ENCODE results near the gene TMEM184B.

Gene TMEM184B

DNA sequence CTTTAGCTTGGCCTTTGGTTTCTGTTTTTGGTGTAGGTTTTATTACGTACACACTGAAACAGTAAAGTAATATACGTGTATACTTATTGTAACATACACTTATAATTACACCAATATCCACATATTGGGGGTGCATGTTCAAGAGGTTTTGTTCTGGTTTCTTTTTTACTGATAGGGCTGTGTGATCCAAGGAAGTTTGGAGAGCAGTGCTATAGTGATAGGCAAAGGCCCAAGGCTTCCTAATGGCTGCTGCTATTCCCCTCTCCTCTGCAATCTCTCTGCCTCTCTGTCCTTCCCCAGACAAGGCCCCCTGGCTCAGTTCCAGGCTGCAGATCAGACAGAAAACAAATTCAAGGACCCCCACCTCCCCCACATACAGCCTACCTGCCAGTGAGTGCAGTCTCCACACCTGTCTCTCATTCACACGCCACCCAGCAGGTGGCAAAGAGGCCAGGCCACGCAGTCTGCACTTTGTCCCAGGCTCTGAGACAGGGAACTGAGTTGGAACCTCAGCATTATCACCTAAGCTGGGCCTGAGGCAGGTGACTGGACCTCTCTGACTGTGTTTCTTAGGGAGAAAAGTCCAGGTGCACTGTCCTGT, 15.1 kb downstream of the TMEM184B start:
- Histone ChIP-seq H3K27me3 (ENCODE audit: control insufficient read depth, low read length) (no peaks in the 10 kb centered on the region), H3K9me3 (ENCODE audit: control insufficient read depth, insufficient read depth, low read length) (no peaks in the 10 kb centered on the region), H3K4me3 (ENCODE audit: low read length) (no peak overlapping the region), H3K4me1 (ENCODE audit: control insufficient read depth, low read length) (peaks cover 25% of the 10 kb centered on the region), H3K27ac (ENCODE audit: low read depth, low read length) (no peak overlapping the region), H3K4me2 (ENCODE audit: low read length) (no peak overlapping the region), H3K79me2 (ENCODE audit: control insufficient read depth, low read length) (no peaks in the 10 kb centered on the region), H3F3A (ENCODE audit: control insufficient read depth, insufficient read depth) (peaks cover 12% of the 10 kb centered on the region), H3K36me3 (ENCODE audit: control insufficient read depth, low read length) (no peaks in the 10 kb centered on the region), H4K20me1 (ENCODE audit: control insufficient read depth, insufficient read depth, low read depth, low read length) (peaks cover 2% of the 10 kb centered on the region; the same call in 1 of the 2 replicates), H3K9me2 (replicated peaks; ENCODE audit: control insufficient read depth, low read length) (no peaks in the 10 kb centered on the region)
- TF ChIP-seq EZH2phosphoT487 (IDR thresholded peaks at IDR 0.05; ENCODE audit: borderline replicate concordance, low read length), result no peak
- TF ChIP-seq, protein P1, sequence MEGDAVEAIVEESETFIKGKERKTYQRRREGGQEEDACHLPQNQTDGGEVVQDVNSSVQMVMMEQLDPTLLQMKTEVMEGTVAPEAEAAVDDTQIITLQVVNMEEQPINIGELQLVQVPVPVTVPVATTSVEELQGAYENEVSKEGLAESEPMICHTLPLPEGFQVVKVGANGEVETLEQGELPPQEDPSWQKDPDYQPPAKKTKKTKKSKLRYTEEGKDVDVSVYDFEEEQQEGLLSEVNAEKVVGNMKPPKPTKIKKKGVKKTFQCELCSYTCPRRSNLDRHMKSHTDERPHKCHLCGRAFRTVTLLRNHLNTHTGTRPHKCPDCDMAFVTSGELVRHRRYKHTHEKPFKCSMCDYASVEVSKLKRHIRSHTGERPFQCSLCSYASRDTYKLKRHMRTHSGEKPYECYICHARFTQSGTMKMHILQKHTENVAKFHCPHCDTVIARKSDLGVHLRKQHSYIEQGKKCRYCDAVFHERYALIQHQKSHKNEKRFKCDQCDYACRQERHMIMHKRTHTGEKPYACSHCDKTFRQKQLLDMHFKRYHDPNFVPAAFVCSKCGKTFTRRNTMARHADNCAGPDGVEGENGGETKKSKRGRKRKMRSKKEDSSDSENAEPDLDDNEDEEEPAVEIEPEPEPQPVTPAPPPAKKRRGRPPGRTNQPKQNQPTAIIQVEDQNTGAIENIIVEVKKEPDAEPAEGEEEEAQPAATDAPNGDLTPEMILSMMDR (IDR thresholded peaks at IDR 0.05; ENCODE audit: low read depth, low read length, poor library complexity, severe bottlenecking), result no peak

DNA sequence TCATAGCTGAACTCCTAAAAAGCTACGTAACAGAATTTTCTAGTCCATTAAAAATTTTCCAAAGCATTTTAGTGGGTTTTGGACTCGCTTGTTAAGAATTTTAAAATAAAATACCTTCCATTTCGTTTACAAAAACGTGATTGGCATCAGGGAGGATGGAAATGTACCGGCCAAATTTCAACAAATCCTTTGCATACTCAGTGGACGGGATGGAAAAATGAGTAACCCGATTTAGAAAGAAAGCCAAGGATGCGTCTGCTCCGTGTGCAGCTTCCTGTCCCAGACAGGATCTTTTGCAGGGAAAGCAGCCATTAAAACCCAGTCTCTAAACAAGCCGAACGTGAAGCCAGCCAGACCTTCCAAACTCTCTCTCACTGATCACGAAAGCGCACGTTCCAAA, 15.6 kb downstream of the TMEM184B start:
- Histone ChIP-seq H3K27ac (ENCODE audit: low read depth, low read length) (no peak overlapping the region), H3K27me3 (ENCODE audit: control insufficient read depth, low read length) (no peaks in the 10 kb centered on the region), H3K9me3 (ENCODE audit: control insufficient read depth, insufficient read depth, low read length) (no peaks in the 10 kb centered on the region), H3K4me3 (ENCODE audit: low read length) (no peak overlapping the region), H3K4me1 (ENCODE audit: control insufficient read depth, low read length) (peaks cover 25% of the 10 kb centered on the region), H3K36me3 (ENCODE audit: control insufficient read depth, low read length) (no peaks in the 10 kb centered on the region), H3K4me2 (ENCODE audit: low read length) (no peak overlapping the region), H3K9me2 (replicated peaks; ENCODE audit: control insufficient read depth, low read length) (no peaks in the 10 kb centered on the region), H3K79me2 (ENCODE audit: control insufficient read depth, low read length) (no peaks in the 10 kb centered on the region), H4K20me1 (ENCODE audit: control insufficient read depth, insufficient read depth, low read depth, low read length) (peaks cover 2% of the 10 kb centered on the region; the same call in 1 of the 2 replicates), H3F3A (ENCODE audit: control insufficient read depth, insufficient read depth) (peaks cover 12% of the 10 kb centered on the region)
- TF ChIP-seq, protein P1 (IDR thresholded peaks at IDR 0.05; ENCODE audit: low read depth, low read length, poor library complexity, severe bottlenecking), result no peak
- no peak for TF ChIP-seq EZH2phosphoT487 (IDR thresholded peaks at IDR 0.05; ENCODE audit: borderline replicate concordance, low read length)

DNA sequence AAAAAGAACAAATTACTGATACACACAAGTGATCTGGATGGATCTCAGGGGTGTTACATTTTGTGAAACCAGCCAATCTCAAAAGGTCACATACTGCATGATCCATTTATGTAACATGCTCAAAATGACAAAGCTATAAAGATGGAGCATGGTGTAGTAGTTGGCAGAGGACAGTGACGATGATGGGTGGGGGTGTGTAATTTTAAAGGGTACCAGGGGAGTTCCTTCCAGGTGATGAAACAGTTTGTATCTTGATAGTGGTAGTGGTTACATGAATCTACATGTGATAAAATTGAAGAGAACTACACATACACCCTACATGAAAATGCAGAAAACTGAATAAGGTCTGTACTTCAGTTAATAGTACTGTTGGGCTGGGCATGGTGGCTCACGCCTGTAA, 17.1 kb downstream of the TMEM184B start:
- Histone ChIP-seq H3K4me3 (ENCODE audit: low read length) (no peak overlapping the region), H3K4me1 (ENCODE audit: control insufficient read depth, low read length) (peaks cover 22% of the 10 kb centered on the region), H3F3A (ENCODE audit: control insufficient read depth, insufficient read depth) (peaks cover 8% of the 10 kb centered on the region; the same call in 1 of the 2 replicates), H3K79me2 (ENCODE audit: control insufficient read depth, low read length) (no peaks in the 10 kb centered on the region), H3K27me3 (ENCODE audit: control insufficient read depth, low read length) (no peaks in the 10 kb centered on the region), H3K9me2 (replicated peaks; ENCODE audit: control insufficient read depth, low read length) (no peaks in the 10 kb centered on the region), H3K36me3 (ENCODE audit: control insufficient read depth, low read length) (no peaks in the 10 kb centered on the region), H4K20me1 (ENCODE audit: control insufficient read depth, insufficient read depth, low read depth, low read length) (peaks cover 2% of the 10 kb centered on the region; the same call in 1 of the 2 replicates), H3K4me2 (ENCODE audit: low read length) (no peak overlapping the region), H3K27ac (ENCODE audit: low read depth, low read length) (no peak overlapping the region), H3K9me3 (ENCODE audit: control insufficient read depth, insufficient read depth, low read length) (no peaks in the 10 kb centered on the region)
- TF ChIP-seq, protein P1 (IDR thresholded peaks at IDR 0.05; ENCODE audit: low read depth, low read length, poor library complexity, severe bottlenecking), result no peak
- no peak for TF ChIP-seq EZH2phosphoT487 (IDR thresholded peaks at IDR 0.05; ENCODE audit: borderline replicate concordance, low read length)
